ENCODE results near the gene P2RX6. TPM values are rescaled to one million over a fixed set of nuclear protein-coding genes. Genes with fewer than 3 reads are reported as not detected.

The P2RX6 gene
- total and polyA plus RNA-seq, 2 of the 4 experiments (the other 2 are of a cell fraction) = 0.90 to 1.6 TPM

DNA sequence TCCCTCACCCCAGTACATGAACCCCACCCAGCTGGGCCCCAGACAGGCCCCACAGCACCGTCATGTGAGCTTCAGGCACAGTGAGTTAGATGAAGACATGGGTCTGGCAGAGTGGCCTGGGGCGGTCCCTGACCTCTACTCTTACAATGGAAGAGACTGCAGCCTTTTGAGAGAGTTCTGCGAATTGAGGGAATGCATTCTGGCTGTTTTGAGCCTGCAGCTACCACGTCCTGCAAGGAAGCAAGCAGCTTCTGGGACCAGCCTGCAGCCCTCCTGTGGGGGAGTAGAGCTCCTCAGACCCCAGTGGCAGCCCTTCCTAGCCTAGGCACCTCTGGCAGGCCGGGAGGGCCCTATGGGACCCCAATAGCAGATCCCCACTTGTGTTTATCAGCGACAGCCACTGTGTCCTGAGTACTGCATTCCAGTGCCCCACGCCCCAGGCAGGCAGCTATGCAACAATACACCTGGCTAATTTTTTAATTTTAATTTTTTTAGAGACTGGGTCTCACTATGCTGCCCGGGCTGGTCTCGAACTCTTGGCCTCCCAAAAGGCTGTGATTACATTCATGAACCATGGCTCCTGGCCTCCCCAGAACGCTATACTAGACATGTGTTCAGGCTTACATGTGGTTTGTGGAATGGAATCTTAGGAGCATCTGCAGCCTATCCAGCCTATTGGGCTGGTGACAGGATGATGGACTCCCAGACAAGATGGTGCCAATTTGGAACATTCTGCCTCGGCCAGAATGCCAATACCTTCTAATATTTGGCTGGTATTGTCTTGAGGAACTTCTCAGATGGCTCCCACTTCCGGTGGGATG lies 18.1 kb downstream of the P2RX6 start (continued):
- TF ChIP-seq, protein P1, sequence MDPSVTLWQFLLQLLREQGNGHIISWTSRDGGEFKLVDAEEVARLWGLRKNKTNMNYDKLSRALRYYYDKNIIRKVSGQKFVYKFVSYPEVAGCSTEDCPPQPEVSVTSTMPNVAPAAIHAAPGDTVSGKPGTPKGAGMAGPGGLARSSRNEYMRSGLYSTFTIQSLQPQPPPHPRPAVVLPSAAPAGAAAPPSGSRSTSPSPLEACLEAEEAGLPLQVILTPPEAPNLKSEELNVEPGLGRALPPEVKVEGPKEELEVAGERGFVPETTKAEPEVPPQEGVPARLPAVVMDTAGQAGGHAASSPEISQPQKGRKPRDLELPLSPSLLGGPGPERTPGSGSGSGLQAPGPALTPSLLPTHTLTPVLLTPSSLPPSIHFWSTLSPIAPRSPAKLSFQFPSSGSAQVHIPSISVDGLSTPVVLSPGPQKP (IDR thresholded peaks at IDR 0.05; ENCODE audit: borderline replicate concordance, low read depth, low read length) = no peak
- no peak for TF ChIP-seq RAD21 (IDR thresholded peaks at IDR 0.05; ENCODE audit: low read length)

DNA sequence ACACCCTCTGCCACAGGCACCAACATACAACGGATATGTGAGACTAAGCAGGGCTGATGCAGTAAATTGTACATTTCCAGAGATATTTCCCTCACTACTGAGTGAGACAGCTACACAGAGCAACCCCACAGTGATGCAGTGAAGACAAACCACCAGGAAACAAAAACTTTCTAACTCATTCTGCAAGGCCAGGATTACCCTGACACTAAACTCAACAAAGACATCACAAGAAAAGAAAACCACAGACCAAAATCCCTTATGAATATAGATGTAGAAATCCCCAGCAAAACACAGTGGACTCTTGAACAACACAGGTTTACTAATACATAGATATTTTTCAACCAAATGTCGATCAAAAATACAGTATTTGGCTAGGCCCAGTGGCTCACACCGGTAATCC lies 18.9 kb downstream of the P2RX6 start:
- H2AK5ac ChIP-seq (ENCODE audit: low read depth, low read length) = no peak overlapping the region
- no peaks in the 10 kb centered on the region for H3K9me1 ChIP-seq (ENCODE audit: insufficient read depth, low read length)
- DNase-seq (no peak), ATAC-seq (ENCODE audit: low read depth) (no peak)
- TF ChIP-seq, protein P2, sequence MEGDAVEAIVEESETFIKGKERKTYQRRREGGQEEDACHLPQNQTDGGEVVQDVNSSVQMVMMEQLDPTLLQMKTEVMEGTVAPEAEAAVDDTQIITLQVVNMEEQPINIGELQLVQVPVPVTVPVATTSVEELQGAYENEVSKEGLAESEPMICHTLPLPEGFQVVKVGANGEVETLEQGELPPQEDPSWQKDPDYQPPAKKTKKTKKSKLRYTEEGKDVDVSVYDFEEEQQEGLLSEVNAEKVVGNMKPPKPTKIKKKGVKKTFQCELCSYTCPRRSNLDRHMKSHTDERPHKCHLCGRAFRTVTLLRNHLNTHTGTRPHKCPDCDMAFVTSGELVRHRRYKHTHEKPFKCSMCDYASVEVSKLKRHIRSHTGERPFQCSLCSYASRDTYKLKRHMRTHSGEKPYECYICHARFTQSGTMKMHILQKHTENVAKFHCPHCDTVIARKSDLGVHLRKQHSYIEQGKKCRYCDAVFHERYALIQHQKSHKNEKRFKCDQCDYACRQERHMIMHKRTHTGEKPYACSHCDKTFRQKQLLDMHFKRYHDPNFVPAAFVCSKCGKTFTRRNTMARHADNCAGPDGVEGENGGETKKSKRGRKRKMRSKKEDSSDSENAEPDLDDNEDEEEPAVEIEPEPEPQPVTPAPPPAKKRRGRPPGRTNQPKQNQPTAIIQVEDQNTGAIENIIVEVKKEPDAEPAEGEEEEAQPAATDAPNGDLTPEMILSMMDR (conservative IDR thresholded peaks at IDR 0.05; ENCODE audit: low read depth, low read length) = no peak
- no peak for TF ChIP-seq MXI1 (IDR thresholded peaks at IDR 0.05; ENCODE audit: borderline replicate concordance, low read depth, low read length)
- no peak for TF ChIP-seq RFX5 (IDR thresholded peaks at IDR 0.05; ENCODE audit: low read depth, low read length)
- TF ChIP-seq, protein P1 (IDR thresholded peaks at IDR 0.05; ENCODE audit: borderline replicate concordance, low read depth, low read length) = no peak
- TF ChIP-seq FOS (IDR thresholded peaks at IDR 0.05; ENCODE audit: low read depth, low read length) = no peak
- TF ChIP-seq BHLHE40 (IDR thresholded peaks at IDR 0.05; ENCODE audit: low read depth, low read length) = no peak
- no peak for TF ChIP-seq NFE2L2 (IDR thresholded peaks at IDR 0.05; ENCODE audit: low read depth, low read length)
- TF ChIP-seq RCOR1 (IDR thresholded peaks at IDR 0.05; ENCODE audit: insufficient replicate concordance, low read length) = no peak
- H3K27me3 ChIP-seq (ENCODE audit: control insufficient read depth, insufficient read depth, low read length) = peaks cover 34% of the 10 kb centered on the region
- no peak overlapping the region for H3K4ac ChIP-seq (ENCODE audit: low read depth, low read length)
- H4K5ac ChIP-seq (ENCODE audit: low read depth, low read length) = no peak overlapping the region
- no peak overlapping the region for H3K9ac ChIP-seq (ENCODE audit: low read depth, low read length)
- dilution Hi-C loops (cut with HindIII; ENCODE audit: low sequenced_read_pairs, unreplicated experiment) = no loop called here
- WGBS, 2 experiments (ENCODE audit: extremely low coverage in 2 of 2, insufficient read length in 1 of 2) = 100% methylated on average over 2 of the region's 3 CpGs; no CpG with 5 or more reads in 1 of the 2 experiments
- no peak overlapping the region for H3K4me2 ChIP-seq (ENCODE audit: low read depth, low read length)
- H4K20me1 ChIP-seq (ENCODE audit: insufficient read depth, low read length) = no peaks in the 10 kb centered on the region
- ChIA-PET CTCF (no interaction called here), POLR2A (ENCODE audit: unreplicated experiment) (no interaction called here)
- no peaks in the 10 kb centered on the region for H3K79me1 ChIP-seq (ENCODE audit: low read depth in 1 of 2, low read length in 2 of 2)
- no peaks in the 10 kb centered on the region for H3K9me3 ChIP-seq (ENCODE audit: control insufficient read depth, insufficient read depth, low read length)
- peaks cover 5% of the 10 kb centered on the region; the same call in 1 of the 2 replicates for H3K4me1 ChIP-seq (ENCODE audit: control insufficient read depth, insufficient read depth, low read length)
- in situ Hi-C loops (cut with MboI; ENCODE audit: low sequenced_read_pairs) = no loop called here
- H3K14ac ChIP-seq (replicated peaks; ENCODE audit: low read depth, low read length) = no peak overlapping the region
- no peak overlapping the region for H2BK15ac ChIP-seq (ENCODE audit: low read depth, low read length)
- no peak overlapping the region for H2BK20ac ChIP-seq (ENCODE audit: low read depth, low read length)
- no peak overlapping the region for H3K4me3 ChIP-seq (ENCODE audit: insufficient read depth, low read depth, low read length)
- no peak overlapping the region for H3K23ac ChIP-seq (ENCODE audit: low read depth, low read length)
- no peak overlapping the region for H2AK9ac ChIP-seq (replicated peaks; ENCODE audit: low read depth, low read length, poor library complexity)
- H4K91ac ChIP-seq (ENCODE audit: insufficient read depth, low read depth, low read length) = no peak overlapping the region
- H3K56ac ChIP-seq (ENCODE audit: extremely low read depth, insufficient read depth, low read length) = no peak overlapping the region
- intact Hi-C loops (cut with micrococcal nuclease) = no loop called here
- no peak overlapping the region for H2AFZ ChIP-seq (replicated peaks; ENCODE audit: low read length, poor library complexity)
- no peak overlapping the region for H2BK120ac ChIP-seq (ENCODE audit: low read depth, low read length)
- H4K8ac ChIP-seq (ENCODE audit: low read depth in 2 of 2, low read length in 2 of 2) = no peak overlapping the region
- H3K27ac ChIP-seq (ENCODE audit: insufficient read depth, low read length) = no peak overlapping the region
- no peaks in the 10 kb centered on the region for H3K36me3 ChIP-seq (ENCODE audit: control insufficient read depth, insufficient read depth, low read length)
- BruUV-seq (replicated peaks) = no TSS peak
- H3K18ac ChIP-seq (ENCODE audit: low read depth, low read length) = no peak overlapping the region
- no peak overlapping the region for H2BK5ac ChIP-seq (ENCODE audit: low read depth, low read length, poor library complexity, severe bottlenecking)
